ENCODE measurements around the gene DGAT2.
A peak's percentile ranks its signal among the peaks of the same experiment; 100 is the strongest.

DGAT2 gene, protein sequence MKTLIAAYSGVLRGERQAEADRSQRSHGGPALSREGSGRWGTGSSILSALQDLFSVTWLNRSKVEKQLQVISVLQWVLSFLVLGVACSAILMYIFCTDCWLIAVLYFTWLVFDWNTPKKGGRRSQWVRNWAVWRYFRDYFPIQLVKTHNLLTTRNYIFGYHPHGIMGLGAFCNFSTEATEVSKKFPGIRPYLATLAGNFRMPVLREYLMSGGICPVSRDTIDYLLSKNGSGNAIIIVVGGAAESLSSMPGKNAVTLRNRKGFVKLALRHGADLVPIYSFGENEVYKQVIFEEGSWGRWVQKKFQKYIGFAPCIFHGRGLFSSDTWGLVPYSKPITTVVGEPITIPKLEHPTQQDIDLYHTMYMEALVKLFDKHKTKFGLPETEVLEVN

DNA sequence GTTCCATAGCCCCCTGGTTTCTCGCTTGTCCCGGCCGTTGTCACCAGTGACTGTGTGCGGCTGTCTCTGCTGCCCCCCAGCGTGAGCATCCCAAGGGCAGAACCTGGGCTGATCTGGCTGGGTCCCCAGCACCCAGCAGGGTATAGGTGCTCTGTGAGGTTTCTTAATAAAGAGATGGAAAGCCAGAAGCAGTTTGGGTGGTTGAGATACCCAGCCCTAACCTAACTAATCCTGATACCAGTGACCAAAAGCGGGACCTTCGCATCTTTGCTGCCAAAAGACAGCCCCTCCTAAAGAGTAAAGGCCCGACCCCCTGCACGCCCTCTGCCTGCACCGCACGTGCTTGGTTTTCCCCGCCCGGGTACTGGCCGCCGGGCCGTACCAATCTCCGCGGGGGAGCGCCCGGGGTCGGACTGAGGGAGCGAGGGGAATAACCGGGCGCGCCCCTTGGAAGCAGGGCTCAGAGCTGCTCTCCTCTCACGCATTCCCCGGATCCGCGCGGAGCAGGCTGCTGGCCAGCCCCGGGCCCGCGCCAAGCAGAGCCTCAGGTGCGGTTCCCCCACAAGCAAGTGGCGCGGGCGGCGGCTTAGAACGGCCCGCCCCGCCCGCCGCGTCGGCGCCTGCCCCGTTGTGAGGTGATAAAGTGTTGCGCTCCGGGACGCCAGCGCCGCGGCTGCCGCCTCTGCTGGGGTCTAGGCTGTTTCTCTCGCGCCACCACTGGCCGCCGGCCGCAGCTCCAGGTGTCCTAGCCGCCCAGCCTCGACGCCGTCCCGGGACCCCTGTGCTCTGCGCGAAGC lies at the start of gene DGAT2:
Gene DGAT2 (plus strand): TSS at position 667 of the 797 bp plus-strand sequence. CDS start 214 bp downstream, outside the sequence.
- TF ChIP-seq, protein P1, sequence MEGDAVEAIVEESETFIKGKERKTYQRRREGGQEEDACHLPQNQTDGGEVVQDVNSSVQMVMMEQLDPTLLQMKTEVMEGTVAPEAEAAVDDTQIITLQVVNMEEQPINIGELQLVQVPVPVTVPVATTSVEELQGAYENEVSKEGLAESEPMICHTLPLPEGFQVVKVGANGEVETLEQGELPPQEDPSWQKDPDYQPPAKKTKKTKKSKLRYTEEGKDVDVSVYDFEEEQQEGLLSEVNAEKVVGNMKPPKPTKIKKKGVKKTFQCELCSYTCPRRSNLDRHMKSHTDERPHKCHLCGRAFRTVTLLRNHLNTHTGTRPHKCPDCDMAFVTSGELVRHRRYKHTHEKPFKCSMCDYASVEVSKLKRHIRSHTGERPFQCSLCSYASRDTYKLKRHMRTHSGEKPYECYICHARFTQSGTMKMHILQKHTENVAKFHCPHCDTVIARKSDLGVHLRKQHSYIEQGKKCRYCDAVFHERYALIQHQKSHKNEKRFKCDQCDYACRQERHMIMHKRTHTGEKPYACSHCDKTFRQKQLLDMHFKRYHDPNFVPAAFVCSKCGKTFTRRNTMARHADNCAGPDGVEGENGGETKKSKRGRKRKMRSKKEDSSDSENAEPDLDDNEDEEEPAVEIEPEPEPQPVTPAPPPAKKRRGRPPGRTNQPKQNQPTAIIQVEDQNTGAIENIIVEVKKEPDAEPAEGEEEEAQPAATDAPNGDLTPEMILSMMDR (conservative IDR thresholded peaks at IDR 0.05; ENCODE audit: low read length): 0 out of 2 replicates have a peak, but pooled peaks have one; percentile 4
- peak; percentile 48 for DNase-seq (ENCODE audit: low read depth)
- peak within 1 kb of the TSS; percentile 54 for H3K4me3 ChIP-seq (ENCODE audit: low read length)

DNA sequence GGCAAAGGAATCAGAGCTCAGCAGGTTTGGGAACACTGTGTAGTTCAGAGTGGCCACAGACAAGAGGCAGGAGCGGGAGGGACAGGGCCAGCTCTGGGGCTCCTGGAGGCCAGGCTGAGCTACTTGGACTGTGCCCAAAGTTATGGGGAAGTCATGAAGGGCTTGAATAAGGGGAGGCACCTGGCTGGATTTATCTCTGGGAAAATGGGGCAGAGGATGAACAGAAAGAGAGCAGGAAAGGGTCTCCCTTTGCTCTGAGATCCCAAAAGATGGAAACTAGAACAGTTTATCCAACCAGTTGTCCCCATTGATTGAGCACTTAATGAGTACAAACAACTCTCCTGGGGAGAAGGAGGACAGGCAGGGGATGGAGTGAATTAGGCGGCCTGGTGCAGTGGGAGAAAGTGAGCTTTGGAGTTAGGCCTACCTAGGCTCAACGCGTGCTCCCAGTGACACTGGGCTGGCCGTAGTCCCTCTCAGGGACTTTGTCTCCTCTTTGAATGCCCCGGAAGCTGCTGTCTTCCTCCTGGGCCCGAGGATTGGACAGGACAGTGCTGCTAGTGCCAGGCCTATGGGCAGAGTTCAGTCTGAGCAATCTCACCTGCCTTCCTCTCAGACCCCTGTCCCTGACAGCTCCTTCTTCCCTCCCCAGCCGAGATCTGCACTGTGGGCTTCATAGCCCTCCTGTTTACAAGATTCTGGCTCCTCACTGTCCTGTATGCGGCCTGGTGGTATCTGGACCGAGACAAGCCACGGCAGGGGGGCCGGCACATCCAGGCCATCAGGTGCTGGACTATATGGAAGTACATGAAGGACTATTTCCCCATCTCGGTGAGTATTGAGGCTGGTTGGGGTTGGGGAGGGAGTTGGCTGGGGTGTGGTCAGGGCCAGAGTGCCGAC lies 49.0 kb upstream of the DGAT2 start:
- TF ChIP-seq, protein P1 (conservative IDR thresholded peaks at IDR 0.05; ENCODE audit: low read length): no peak
- no peak overlapping the region for H3K4me3 ChIP-seq (ENCODE audit: low read length)
- DNase-seq (ENCODE audit: low read depth): no peak

DNA sequence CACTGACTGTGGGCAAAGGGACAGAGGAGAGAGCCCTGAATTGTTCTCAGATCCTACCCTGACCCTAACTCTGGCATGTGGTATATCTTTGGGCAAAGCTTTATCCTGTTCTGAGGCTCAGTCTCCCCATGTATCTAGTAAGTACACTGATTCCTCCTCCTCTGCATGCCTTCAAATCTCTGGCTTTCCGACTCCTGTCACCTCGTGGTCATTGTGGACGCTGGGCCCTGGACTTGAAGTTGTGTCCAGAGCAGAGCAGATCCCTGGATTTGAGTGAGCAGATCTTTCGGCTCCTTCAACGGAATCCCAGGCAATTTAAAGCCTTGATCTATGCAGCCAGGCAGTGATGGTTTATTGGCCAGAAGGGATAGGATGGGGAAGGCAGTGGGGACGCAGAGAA lies 47.9 kb upstream of the DGAT2 start:
- TF ChIP-seq, protein P1 (conservative IDR thresholded peaks at IDR 0.05; ENCODE audit: low read length): no peak
- no peak for DNase-seq (ENCODE audit: low read depth)
- H3K4me3 ChIP-seq (ENCODE audit: low read length): no peak overlapping the region

DNA sequence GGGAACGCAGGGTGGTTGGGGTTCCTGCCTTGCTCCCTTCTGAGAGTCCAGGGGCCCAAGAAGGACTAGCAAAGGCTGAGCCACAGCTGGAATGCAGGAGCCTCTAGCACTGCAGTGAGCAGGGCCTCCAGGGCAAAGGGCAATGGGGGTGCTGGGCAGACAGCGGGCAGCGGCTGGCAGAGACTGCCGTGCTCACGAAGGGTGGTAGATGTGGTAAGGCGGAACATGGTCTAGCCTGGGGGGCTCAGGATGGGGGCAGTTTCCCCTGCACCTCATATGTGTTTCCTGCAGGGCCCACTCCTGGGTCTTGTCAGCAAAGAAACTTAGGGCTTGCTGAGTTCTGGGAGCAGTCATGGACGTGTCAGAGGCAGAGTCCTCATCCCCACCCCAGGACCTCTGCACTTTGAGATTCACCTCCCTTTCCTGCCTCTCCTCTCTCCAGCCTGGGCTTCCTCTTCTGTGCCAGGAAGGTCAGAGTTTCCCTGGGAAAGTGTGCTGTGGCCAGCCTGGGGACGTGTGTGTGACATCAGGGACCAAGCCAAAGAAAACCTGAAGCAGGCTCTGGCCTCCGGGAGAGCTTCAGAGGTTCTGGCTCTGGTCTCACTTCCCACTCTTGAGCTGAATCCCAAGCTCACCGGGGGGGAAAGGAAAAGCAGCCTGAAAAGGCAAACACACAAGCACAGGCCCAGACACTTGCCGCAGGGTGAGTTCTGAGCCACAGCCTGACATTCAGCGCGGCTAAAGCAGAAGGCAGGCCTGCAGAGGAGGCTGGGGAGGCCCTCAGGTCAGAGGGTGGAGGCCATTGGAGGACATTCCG lies 46.5 kb upstream of the DGAT2 start:
- H3K4me3 ChIP-seq (ENCODE audit: low read length): no peak overlapping the region
- TF ChIP-seq, protein P1 (conservative IDR thresholded peaks at IDR 0.05; ENCODE audit: low read length): no peak
- no peak for DNase-seq (ENCODE audit: low read depth)

DNA sequence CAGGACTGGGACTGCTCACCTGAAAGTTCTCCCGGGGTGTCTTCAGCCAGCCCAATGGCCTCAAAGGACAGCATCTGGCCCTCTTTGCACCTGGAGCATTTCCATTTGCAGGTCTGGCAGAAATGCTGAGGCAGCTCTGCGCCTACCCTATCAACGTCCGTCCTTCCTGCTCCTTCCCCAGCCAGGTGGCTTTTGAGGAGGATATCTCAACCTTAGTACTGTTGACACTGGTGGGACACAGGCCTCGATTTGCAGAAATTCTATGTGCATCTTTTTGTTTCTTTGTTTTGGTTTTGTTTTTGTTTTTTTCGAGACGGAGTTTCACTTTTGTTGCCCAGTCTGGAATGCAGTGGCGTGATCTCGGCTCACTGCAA lies 45.9 kb upstream of the DGAT2 start:
- H3K4me3 ChIP-seq (ENCODE audit: low read length): no peak overlapping the region
- TF ChIP-seq, protein P1 (conservative IDR thresholded peaks at IDR 0.05; ENCODE audit: low read length): no peak
- DNase-seq (ENCODE audit: low read depth): no peak

Data from AG10803 (cell line).